Measurements from ENCODE around the gene SMARCD2.
"Not testable (repeated sequence)": the region's sequence is repeated elsewhere in the genome, so short reads cannot be mapped to it uniquely, and the experiment has no call there.

SMARCD2 gene

GRCh38 chr17:63804328-63804727 is 38.2 kb downstream of the SMARCD2 start:
- FAIRE-seq, result no peak
- TF ChIP-seq POLR2AphosphoS5 (IDR thresholded peaks at IDR 0.05; ENCODE audit: low read depth, low read length), result no peak
- no peak for TF ChIP-seq POLR2A (IDR thresholded peaks at IDR 0.05; ENCODE audit: low read depth, low read length)
- no peak for TF ChIP-seq TAF1 (IDR thresholded peaks at IDR 0.05; ENCODE audit: borderline replicate concordance, low read depth, low read length)

GRCh38 chr17:63800783-63801182 is 41.7 kb downstream of the SMARCD2 start:
- TF ChIP-seq POLR2AphosphoS5 (IDR thresholded peaks at IDR 0.05; ENCODE audit: low read depth, low read length) (no peak), TAF1 (IDR thresholded peaks at IDR 0.05; ENCODE audit: borderline replicate concordance, low read depth, low read length) (no peak), POLR2A (IDR thresholded peaks at IDR 0.05; ENCODE audit: low read depth, low read length) (no peak)
- no peak for FAIRE-seq
- DNase-seq (ENCODE audit: insufficient read length), result no peak

More at GRCh38 chr17:63804328-63804727, 38.2 kb downstream of the SMARCD2 start:
- DNase-seq (ENCODE audit: insufficient read length), result no peak

- TF ChIP-seq TAF1 (IDR thresholded peaks at IDR 0.05; ENCODE audit: borderline replicate concordance, low read depth, low read length) (no peak), POLR2AphosphoS5 (IDR thresholded peaks at IDR 0.05; ENCODE audit: low read depth, low read length) (no peak), POLR2A (IDR thresholded peaks at IDR 0.05; ENCODE audit: low read depth, low read length) (no peak)
- DNase-seq (ENCODE audit: insufficient read length) (no peak), FAIRE-seq (no peak)
These were observed 43.8 kb downstream of the SMARCD2 start for GRCh38 chr17:63798572-63799106.

- not testable (repeated sequence) for FAIRE-seq; DNase-seq (ENCODE audit: insufficient read length)
These were observed 46.1 kb downstream of the SMARCD2 start for GRCh38 chr17:63796375-63796774.

- TF ChIP-seq POLR2A (IDR thresholded peaks at IDR 0.05; ENCODE audit: low read depth, low read length), result no peak
- no peak for TF ChIP-seq TAF1 (IDR thresholded peaks at IDR 0.05; ENCODE audit: borderline replicate concordance, low read depth, low read length)
- no peak for TF ChIP-seq POLR2AphosphoS5 (IDR thresholded peaks at IDR 0.05; ENCODE audit: low read depth, low read length)
- DNase-seq (ENCODE audit: insufficient read length) (no peak), FAIRE-seq (no peak)
These were observed 50.3 kb downstream of the SMARCD2 start for GRCh38 chr17:63792055-63792729.

DNA sequence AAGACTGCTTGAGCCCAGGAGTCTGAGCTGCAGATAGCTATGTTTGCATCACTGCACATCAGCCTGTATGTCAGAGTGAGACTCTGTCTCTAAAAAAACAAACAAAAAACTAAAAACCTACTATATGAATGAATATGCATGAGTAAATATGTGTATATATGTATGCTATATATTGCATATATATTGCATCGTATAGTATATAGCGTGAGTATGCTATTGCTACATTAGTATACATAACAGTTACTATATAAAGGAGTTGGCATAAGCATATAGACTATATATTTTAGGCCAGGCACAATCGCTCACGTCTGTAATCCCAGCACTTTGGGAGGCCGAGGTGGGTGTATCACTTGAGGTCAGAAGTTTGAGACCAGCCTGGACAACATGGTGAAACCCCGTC is 52.4 kb downstream of the SMARCD2 start:
- TF ChIP-seq POLR2A (IDR thresholded peaks at IDR 0.05; ENCODE audit: low read depth, low read length), result no peak
- DNase-seq (ENCODE audit: insufficient read length), result no peak
- no peak for FAIRE-seq

- no peak for FAIRE-seq
- no peak for TF ChIP-seq POLR2A (IDR thresholded peaks at IDR 0.05; ENCODE audit: low read depth, low read length)
- TF ChIP-seq TAF1 (IDR thresholded peaks at IDR 0.05; ENCODE audit: borderline replicate concordance, low read depth, low read length), result no peak
- TF ChIP-seq POLR2AphosphoS5 (IDR thresholded peaks at IDR 0.05; ENCODE audit: low read depth, low read length), result no peak
These were observed 55.3 kb downstream of the SMARCD2 start for GRCh38 chr17:63786971-63787711.

DNA sequence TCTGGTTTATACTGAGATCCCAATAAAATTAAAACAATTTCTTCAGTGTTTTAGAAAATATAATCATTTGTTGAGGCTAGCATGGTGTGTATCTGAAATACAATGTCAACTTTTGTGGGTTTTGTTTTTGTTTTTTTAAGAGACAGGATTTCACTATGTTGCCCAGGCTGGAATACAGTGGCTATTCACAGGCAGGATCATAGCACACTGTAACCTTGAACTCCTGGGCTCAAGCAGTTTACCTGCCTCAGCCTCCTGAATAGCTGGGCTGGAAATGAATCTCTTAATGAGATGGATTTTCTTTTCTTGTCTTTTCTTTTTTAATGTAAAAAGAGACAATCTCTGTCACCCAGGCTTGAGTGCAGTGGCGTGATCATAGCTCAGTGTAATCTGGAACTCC is 56.4 kb downstream of the SMARCD2 start:
- TF ChIP-seq TAF1 (IDR thresholded peaks at IDR 0.05; ENCODE audit: borderline replicate concordance, low read depth, low read length) (no peak), POLR2AphosphoS5 (IDR thresholded peaks at IDR 0.05; ENCODE audit: low read depth, low read length) (no peak), POLR2A (IDR thresholded peaks at IDR 0.05; ENCODE audit: low read depth, low read length) (no peak)
- DNase-seq (ENCODE audit: insufficient read length) (no peak), FAIRE-seq (no peak)

More at GRCh38 chr17:63786971-63787711, 55.3 kb downstream of the SMARCD2 start:
- no peak for DNase-seq (ENCODE audit: insufficient read length)

DNA sequence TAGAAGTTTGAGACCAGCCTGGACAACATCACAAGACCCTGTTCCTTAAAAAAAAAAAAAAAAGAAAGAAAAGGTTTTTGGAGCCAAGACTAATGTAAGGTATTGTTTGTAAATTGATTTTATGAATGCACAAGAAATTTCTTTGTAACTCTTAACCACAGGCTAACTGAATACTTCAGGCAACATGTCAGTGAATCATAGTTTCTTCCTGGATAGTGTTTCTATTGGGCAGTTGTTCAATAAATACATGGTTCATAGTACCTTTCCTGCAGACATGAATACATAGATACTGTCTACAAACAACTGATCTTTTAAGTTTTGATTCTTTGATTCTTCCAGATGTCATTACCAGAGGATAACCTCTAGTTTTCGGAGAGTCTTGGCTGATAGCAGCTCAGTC is 56.9 kb downstream of the SMARCD2 start:
- no peak for TF ChIP-seq POLR2AphosphoS5 (IDR thresholded peaks at IDR 0.05; ENCODE audit: low read depth, low read length)
- TF ChIP-seq TAF1 (IDR thresholded peaks at IDR 0.05; ENCODE audit: borderline replicate concordance, low read depth, low read length), result no peak
- TF ChIP-seq POLR2A (IDR thresholded peaks at IDR 0.05; ENCODE audit: low read depth, low read length), result no peak
- FAIRE-seq (no peak), DNase-seq (ENCODE audit: insufficient read length) (no peak)

DNA sequence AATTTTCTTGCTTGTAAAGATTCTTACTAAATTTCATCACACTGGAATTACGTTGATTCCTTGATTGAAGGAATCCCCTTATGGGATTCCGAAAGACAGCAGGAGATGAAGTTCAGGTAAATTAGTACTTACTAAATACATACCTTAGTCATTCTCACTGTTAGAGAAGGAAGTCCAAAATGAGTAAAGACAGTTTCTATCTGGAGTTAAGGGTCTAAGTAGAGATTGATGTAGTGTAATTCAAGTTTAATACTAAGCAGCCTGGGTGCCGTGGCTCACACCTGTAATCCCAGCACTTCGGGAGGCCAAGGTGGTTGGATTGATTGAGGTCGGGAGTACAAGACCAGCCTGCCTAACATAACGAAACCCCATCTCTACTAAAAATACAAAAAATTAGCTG is 59.0 kb downstream of the SMARCD2 start:
- TF ChIP-seq POLR2AphosphoS5 (IDR thresholded peaks at IDR 0.05; ENCODE audit: low read depth, low read length) (no peak), POLR2A (IDR thresholded peaks at IDR 0.05; ENCODE audit: low read depth, low read length) (no peak)
- FAIRE-seq, result no peak

More for the DNA sequence above, 59.0 kb downstream of the SMARCD2 start:
- no peak for DNase-seq (ENCODE audit: insufficient read length)

Measured in GM12892 (cell line).